Femur (tissue), 1 donor: ENCODE results near the gene DNAJC4.
"Not testable (repeated sequence)": the region's sequence is repeated elsewhere in the genome, so short reads cannot be mapped to it uniquely, and the experiment has no call there.

Source experiments
- DNase-seq: peaks from one replicate; pipeline ENCODE4 v3.0.0-alpha.2; 2017

DNAJC4 gene

DNA sequence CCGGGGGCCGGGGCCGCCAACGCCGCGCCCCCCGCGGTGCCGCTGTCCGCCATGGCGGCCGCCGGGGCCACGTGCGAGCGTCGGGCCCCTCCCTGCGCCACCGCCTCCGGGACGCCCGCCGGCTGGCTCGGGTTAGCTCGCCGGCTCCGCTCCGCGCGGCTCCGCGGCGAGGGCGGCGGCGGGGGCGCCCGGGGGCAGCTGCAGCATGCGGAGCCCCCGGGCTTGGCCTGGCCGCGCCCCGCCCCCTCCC, 16.2 kb downstream of the DNAJC4 start:
- not testable (repeated sequence) for DNase-seq

DNA sequence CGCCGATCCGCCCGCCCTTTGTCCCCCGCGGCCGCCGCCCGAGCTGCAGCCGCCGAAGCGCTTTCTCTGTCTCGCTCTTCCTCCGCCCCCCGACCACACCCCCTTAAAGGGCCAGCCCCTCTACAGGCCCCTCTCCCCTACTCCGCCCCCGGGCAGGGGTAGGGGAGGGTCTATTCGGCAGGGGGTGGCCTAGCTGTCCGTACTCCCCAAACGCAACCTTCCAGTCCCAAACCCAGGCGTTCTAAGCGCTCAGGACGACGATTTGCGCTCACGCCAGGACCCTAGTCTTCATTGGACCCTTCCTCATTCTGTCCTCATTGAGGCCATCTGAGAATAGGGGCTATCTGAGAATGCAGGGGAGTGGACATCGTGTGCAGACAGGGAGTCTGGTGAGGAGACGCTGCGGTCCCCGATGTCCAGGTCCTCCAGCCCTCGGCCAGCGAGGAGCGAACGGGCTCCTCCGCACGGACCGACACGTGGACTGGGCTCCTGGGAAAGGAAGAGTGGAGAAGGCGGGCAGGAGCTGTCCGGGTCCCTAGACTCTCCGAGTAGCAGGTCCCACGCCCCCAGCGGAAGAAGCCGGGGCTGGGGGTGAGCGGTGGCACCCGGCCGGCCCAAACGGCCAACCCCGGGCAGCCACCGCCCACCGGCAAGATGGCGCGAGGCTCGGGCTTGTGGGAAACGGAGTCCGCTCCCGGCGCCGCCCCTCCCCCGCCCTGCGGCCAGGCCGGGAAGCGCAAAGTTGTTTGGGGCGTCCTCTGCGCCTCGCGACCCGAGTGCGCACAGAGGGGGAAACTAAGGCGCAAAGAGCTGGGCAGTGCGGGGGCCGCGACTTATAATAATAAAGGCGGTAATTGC, 16.8 kb downstream of the DNAJC4 start, which contains the start of gene PPP1R14B:
Gene PPP1R14B (minus strand): TSS at position 73 of the 858 bp plus-strand sequence. CDS start 270 bp downstream, outside the sequence.
- DNase-seq, result peak; percentile 93

DNA sequence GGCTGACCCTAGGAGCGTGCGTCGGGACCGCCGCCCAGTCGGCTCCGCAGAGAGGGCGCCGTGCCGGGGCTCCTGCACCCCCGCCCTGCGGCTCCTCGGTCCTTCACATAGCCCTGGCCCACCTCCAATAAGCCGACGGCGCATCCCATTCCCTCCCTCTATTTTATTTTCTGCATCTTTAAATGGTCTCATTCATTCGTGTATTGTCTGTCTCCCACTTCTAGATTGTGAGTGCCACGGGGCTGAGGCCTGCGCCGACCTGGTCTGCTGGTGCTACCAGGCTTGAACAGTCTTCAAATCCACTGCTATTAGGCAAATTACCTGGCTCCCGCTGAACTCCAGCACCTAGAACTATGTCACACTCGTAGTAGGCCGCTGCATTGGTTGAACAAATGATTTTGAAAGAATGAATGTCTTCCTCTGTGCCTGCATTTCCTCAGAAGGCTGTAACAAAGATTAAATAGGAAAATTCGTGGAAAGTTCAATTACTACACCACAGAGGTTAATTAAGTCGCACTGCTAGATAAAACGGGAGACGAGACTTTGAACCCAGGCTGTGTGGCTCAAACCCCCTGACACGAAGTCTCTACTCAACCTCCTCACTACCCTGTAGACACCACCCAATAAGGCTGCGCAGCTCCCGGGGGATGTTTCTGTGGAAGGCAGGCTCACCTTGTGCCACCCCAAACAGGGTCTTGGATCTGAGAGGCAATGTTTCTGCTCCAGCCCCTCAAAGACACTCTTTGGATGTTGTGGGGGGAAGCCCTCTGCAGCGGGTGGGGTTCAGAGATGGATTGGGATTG, 17.6 kb downstream of the DNAJC4 start:
- no peak for DNase-seq

DNA sequence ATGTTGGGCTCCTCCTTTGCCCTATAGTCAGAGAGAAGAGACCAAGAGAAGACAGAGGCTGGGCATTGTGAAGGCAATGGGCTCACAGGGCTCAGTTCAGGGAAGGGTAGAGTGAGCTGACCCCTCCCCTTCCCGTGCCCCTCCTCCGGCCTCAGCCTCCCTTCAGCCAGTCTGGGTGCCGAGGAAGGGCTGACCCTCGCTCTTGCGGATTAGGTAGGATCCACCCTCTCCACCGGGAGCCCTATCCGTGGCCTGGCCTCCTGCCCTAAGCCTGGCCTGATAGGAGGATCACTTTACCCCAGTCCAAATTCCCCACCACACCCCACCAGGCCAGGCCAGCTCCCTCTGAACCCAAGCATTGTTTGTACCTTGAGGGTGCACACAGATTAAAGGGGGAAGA, 18.2 kb downstream of the DNAJC4 start:
- DNase-seq, result no peak

DNA sequence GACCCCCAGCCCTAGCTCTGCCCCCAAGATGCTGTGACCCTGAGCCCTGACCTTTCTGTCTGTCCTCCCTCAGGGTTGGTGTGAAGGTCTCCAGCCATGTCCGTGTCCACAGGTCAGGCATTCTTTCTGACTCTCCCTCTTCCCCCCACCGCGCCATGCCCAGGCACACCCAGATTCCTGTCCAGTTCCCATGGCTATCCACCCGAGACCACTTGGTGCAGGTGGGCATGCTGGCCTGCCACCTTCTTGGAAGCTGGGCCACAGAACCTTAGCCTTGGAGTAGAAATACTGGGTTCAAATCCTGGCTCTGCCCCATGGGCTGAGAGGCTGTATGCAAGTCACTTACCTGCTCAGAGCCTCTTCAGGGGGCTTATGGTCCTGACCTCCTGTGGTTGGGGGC, 18.7 kb downstream of the DNAJC4 start:
- no peak for DNase-seq

DNA sequence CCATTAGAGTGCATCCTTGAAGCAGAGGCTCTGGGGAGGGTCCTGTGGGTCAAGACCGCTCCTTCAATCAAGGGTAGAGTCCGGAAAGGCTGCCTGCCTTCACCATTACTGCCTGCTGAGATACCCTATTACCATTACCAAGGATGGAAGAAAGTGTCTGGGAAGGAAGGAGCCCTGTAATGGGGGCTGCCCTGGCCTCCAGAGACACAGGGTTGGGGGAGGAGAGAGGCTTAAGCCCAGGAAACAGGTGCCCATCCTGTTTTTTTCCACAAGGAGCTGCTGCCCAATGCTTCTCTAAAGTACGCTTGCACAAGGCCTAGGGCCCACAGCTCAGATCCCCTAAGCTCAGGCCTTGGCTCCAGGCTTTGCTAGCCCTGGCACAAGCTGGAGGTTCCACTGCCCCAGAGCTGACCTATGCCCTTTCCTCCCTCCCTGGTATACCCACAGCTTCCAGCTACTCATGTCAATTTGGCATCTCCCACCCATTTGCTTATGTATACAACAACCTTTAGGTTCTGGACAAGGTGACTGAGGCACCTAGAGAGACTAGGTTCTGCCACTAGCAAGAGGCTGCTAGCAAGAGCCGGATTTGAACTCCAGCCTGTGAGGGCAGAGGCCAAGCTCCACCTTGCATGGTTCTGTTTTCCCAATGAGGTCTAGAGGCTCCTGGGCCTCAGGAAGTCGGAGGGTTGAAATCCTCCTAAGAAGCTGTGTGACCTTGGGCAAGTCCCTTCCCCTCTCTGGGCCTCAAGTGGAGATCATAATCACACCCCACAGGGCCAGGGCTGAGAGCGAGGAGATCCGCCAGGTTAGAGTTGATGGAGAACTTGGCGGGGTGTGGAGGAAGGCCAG, 19.4 kb downstream of the DNAJC4 start:
- no peak for DNase-seq

DNA sequence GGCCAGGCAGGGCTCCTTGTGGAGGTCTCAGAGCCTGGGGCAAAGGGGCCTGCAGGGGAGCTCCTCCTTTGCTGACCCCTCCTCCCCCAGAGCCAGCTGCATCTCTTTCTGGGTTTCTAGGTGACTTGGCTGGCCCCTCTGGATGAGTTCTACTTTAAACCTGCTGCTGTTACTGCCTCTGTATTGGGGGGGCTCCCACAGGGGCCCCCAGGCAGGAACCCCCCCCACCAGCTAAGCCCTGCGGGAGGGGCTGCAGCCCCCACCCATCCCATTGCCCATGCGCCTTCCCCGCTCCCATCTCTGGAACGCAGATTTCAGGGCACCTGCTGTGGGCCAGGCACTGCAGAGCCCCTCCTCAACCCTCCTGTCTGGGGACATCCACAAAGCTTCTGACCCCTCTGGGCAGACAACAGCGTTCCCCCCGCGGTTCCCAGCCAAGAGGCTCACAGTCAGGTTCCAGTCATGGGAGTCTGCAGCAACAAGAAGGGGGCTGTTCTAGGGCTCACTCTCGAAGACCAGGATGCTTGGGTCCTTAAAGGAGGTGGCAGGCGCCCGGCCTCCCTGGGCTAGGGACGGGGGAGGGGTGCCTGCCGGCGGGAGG, 20.2 kb downstream of the DNAJC4 start:
- no peak for DNase-seq

DNA sequence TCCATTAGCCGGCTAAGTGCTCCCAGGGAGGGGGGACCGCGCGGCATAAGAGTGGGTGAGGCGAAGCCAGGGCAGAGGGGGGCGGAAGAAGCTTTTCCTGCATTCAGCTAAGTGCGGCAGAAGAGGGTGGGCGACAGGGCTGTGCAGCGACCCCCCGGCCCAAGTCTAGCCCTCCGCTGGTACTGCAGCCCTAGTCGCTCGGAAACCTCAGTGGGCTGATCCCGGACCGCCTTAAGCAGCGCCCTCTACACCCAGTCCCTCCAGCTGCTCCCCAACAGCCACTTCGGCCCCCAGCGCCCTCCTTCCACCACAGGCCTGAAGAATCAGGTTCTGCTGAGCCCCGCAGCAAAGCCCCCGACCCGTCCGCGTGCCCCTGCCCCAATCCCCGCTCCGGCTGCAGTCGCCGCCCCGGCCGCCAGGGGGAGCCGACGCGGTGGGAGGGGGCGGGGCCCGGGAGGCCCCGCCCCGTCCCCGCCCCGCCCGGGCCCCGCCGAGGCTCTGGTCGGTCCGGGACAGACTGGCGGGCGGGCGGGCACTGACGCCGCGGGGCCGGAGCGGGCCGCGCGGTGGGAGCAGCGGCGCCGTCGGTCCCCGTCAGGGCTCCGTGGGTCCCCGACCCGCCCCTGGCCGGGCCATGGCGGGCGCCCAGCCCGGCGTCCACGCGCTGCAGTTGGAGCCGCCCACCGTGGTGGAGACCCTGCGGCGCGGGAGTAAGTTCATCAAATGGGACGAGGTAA, 20.8 kb downstream of the DNAJC4 start, which contains the start of gene PLCB3:
Gene PLCB3 (plus strand): TSS at position 515 of the 737 bp plus-strand sequence. CDS start 120 bp downstream, at position 635.
- DNase-seq, result peak; percentile 76

DNA sequence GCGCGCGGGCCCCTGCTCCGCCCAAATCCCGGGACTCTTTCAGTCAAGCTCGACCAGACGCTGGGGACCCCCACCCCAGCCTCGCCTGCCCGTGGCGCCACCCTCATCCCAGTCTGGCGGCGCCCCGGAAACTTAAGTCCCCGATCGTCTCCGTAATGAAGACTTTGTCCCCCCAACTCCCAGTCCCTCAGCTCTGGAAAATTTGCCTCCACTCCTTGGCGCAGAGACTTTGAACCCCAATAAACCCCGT, 21.3 kb downstream of the DNAJC4 start:
- DNase-seq, result no peak

DNA sequence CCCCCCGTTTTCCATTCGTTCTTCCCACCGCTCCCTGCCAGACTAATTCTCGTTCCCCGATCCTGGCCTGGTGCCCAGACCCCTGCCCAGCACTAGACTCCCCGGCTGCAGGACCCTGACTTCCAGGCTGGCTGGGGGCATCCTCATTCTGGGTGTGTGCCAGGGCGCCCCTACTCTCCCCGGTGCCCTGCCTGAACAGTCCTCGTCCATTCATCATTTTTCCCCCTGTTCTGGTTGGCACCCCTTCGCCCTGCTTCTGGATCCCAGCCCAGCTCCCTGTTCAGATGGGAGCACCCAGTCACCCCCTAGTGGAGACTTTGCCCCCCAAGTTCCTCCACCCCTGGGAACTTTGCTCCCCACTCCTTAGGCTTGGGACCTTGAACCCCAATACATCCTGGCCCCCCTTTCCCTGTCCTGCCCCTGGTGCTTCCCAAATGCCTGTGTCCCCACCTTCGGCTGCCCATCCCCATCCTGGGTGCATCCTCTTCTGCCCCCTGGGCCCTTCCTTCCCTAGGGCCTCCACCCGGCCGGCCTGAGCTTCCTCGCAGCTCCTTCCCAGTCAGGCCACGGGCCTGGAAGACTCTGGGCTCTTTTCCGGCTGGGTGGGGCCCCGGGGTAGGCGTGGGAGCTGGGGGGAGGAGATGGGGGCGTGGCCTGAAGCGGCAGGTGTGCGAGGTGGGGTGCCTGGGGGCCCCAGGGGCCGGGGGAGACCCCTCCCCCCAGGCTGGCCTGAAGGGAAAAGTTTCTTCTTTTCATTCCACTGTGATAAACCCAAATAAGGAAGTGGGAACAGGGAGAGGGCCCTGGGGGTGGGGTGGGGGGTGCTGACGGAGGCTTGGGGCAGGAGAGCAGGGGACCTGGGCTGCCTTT, 21.9 kb downstream of the DNAJC4 start:
- no peak for DNase-seq

DNA sequence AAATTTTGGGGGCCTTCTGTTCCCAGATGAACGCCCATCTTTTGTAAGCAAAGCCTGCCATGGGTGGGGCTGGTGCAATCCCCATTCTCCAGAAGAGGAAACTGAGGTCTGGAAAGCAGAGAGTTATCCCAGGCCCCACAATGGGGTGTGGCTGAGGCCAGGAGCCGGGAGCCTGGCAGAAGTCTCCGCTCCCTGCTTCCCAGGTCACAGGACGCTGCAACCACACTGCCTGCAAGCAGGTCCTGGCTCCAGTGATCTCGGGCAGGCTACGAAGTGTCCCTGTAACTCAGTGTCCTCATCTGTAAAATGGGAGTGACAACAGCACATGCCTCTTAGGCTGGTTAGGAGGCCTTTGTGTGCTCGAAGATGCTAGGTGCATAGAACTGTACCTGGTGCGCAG, 22.7 kb downstream of the DNAJC4 start:
- no peak for DNase-seq

DNA sequence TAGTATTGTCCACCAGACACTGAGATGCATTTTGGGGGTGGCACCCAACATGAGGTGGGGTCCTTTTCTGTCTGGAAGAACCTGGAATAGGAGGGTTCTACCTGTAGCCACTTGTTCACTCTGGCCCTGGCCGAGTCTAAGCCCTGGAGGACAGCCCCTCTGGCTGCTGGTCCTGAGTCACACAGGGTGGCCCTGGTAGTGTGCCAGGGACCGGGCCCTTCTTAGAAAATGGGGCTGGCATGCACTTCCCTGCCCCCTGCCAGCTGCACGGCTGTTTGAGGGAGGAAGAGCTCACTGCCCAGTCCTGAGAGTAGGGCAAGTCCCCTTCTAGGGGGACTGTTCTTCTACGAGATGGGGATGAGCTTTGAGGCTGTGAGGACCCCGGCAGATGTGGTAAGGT, 23.1 kb downstream of the DNAJC4 start:
- no peak for DNase-seq

DNA sequence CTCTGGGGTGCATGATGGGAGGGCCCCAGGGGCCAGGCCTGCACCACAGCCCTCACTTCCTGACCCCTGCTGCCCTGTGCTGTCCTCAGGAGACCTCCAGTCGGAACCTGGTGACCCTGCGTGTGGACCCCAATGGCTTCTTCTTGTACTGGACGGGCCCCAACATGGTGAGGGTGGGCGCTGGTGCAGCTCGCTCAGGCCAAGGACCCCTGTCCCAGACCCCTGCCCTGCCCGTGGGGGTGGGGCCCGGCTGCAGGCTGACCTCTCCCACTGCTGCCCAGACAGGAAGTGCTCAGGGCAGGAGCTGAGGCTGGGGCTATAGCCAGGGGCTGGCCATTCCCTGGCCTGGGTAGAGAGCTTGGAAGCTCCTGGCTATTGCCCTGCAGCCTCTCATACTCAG, 24.0 kb downstream of the DNAJC4 start:
- no peak for DNase-seq

DNA sequence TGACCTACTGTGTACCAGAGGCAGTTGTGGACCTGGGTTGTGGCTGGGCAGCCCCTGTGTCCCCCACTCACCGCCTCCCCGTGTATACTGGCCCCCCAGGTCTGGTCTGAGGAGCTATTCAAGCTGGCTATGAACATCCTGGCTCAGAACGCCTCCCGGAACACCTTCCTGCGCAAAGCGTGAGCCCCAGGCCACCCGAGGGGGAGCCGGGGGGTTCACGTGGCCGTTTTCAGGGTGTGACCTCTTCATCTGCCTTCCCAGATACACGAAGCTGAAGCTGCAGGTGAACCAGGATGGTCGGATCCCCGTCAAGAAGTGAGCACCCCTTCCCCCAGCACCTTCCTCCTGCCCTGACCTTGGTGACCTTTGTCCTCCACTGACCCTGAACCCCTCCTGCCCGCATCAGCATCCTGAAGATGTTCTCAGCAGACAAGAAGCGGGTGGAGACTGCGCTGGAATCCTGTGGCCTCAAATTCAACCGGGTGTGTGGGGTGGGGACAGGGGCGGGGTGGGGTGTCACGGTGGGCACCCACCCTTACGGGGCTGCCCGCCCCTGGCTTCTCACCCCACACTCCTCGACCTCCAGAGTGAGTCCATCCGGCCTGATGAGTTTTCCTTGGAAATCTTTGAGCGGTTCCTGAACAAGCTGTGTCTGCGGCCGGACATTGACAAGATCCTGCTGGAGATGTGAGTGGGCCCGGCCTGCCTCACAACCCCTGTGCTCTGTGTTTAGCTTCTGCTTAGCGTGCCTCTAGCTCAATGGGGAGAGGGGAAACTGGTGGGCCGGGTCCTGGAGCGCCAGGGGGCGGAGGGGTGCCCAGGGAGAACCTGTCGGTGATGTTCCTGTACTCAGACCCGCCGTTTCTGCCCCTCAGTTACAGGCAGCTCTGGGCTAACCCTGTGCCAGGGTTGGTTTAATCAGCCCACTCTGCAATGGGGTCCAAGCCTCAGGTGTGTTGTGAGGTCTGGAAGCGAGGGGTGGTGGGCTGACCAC, 25.1 kb downstream of the DNAJC4 start:
- DNase-seq, result no peak

DNA sequence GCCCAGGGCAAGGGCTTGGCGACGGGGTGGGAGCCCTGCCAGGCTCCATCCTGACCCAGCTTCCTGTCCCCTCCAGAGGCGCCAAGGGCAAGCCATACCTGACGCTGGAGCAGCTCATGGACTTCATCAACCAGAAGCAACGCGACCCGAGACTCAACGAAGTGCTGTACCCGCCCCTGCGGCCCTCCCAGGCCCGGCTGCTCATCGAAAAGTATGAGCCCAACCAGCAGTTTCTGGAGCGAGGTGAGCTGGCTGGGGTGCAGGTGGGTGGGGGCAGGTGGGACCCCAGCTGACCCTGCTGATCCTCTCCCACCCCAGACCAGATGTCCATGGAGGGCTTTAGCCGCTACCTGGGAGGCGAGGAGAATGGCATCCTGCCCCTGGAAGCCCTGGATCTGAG, 26.0 kb downstream of the DNAJC4 start:
- no peak for DNase-seq

DNA sequence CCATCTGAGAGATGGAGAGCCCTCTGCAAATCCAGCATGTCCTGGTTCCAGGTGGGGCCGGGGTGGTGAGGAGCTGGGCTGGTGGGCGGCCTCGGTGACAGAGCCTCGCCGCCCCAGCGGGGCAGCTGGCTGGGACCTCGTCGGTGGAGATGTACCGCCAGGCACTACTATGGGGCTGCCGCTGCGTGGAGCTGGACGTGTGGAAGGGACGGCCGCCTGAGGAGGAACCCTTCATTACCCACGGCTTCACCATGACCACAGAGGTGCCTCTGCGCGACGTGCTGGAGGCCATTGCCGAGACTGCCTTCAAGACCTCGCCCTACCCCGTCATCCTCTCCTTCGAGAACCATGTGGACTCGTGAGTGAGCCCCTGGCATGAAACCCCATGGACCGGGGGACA, 28.0 kb downstream of the DNAJC4 start:
- no peak for DNase-seq

DNA sequence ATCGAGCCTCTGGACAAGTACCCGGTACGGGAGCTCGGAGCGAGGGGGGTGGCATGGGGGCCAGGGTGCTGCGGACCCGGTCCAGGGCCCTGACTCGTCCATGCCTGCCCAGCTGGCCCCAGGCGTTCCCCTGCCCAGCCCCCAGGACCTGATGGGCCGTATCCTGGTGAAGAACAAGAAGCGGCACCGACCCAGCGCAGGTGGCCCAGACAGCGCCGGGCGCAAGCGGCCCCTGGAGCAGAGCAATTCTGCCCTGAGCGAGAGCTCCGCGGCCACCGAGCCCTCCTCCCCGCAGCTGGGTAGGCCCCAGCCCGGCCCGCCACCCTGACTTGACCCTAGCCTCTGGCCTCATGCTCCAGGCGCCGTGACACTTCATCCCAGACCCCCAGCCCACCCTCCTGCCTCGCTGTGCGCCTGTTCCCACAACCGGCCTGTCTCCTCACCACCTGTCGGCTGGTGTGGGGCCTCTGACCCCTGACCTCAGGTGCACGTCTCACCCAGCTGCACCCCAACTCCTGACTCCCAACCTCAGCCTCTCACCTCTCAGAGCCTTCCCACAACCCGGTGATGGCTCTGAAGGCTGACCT, 28.7 kb downstream of the DNAJC4 start:
- DNase-seq, result no peak

DNA sequence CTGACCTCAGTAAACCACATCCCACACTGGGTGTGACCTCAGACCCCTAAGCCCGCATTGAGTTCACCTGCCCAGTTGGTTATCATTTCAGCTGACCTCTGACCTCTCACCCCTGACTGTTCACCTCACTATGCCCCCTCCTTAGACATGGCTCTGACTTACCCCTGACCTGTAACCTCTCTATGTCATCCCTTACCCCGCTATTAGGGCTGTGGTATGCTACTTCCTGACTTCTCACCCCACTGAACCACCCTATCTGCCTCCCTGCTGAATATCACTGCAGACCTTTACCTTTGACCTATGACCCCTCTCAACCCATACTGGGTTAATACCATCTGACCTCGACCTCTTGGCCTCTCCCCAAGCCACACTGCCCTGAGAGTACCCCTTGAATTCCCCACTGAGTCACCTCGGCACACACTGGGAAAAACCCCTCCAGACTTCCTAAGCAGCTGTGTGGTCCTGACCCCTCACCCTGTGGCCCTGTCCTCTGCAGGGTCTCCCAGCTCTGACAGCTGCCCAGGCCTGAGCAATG, 29.3 kb downstream of the DNAJC4 start:
- no peak for DNase-seq

DNA sequence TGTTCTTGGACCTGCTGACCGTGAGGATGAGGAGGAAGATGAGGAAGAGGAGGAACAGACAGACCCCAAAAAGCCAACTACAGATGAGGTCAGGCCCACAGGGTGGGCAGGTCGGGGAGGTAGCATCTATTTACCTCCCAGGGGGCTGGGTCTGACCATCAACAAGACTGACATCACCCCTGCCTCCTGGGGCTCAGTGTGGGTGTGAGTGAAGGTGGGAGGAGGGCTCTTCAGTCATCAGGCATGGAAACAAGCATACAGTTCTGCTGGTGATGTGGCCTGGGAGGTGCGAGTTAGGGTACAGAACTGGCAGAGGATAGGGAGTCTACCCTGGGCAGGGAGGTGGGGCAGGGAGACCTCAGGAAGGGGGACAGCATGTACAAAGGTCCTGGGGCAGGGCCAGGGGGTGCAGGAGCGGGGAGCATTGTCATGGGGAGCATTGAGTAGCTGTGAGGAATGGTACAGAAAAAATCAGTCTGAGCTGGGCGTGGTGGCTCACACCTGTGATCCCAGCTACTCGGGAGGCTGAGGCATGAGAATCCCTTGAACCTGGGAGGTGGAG, 29.9 kb downstream of the DNAJC4 start:
- DNase-seq, result no peak
